B cell (primary cell): ENCODE data around the gene MYMX. TPM values are rescaled to one million over a fixed set of nuclear protein-coding genes. Genes with fewer than 3 reads are reported as not detected.
A peak's percentile ranks its signal among the peaks of the same experiment; 100 is the strongest.

Experiments used
- ATAC-seq: fragments of 200-7000 bp; cut with Tn5 transposase; one replicate; pipeline ENCODE4 v1.10.0; 2021; ENCODE audit warnings: low read depth, mild to moderate bottlenecking, moderate number of reproducible peaks, moderate library complexity
- CTCF ChIA-PET: fragments of 350-600 bp; sonication (Branson Sonifier 250); formaldehyde crosslinking; loops from one replicate; lab custom pipeline; 2021; ENCODE audit warnings: antibody characterized with exemption, inconsistent platforms; lab: Charles Lee
- POLR2A ChIA-PET: fragments of 350-600 bp; sonication (Branson Sonifier 250); formaldehyde crosslinking; loops from one replicate; lab custom pipeline; 2021; ENCODE audit warnings: antibody characterized with exemption; lab: Charles Lee
- DNase-seq: peaks from one replicate; pipeline ENCODE4 v3.0.0; 2013
- H2AFZ ChIP-seq: 2 replicates; pipeline ENCODE4 v1.6.1; 2012; ENCODE audit warnings: mild to moderate bottlenecking, low read depth, low read length; ENCODE audit not compliant: insufficient read depth, poor library complexity, severe bottlenecking
- H3K27ac ChIP-seq, 2 donors: 1 replicate in 1 of 2; 2 replicates in 1 of 2; pipeline ENCODE4 v1.5.1; 2012 to 2013; ENCODE audit warnings: low read length in 2 of 2, mild to moderate bottlenecking in 2 of 2, moderate library complexity in 1 of 2
- H3K27me3 ChIP-seq, 4 experiments: fragments of 200-600 bp in 1 of 4; sonication (generic) in 1 of 4; replicated peaks in 1 of 4; 1 replicate in 2 of 4; 2 replicates in 2 of 4; pipeline versions ENCODE4 v1.6.1 to v1.7.0; 2013 to 2016; ENCODE audit warnings: low read length in 3 of 4, mild to moderate bottlenecking in 2 of 4, mixed read lengths in 1 of 4, moderate library complexity in 1 of 4; ENCODE audit not compliant: insufficient read depth in 4 of 4, control insufficient read depth in 3 of 4; ENCODE audit errors: control extremely low read depth in 1 of 4
- H3K36me3 ChIP-seq, 2 experiments: replicated peaks in 1 of 2; 1 replicate in 1 of 2; 2 replicates in 1 of 2; pipeline versions ENCODE4 v1.6.1 to v1.7.1; 2013; ENCODE audit warnings: low read length in 1 of 2; ENCODE audit not compliant: insufficient read depth in 2 of 2, control insufficient read depth in 1 of 2; ENCODE audit errors: control extremely low read depth in 1 of 2, extremely low read depth in 1 of 2
- H3K4me1 ChIP-seq, 2 donors: fragments of 200-600 bp in 1 of 2; sonication (generic) in 1 of 2; 1 replicate in 1 of 2; 2 replicates in 1 of 2; pipeline versions ENCODE4 v1.5.1 to v1.6.1; 2013 to 2017; ENCODE audit warnings: low read length in 2 of 2; ENCODE audit not compliant: control insufficient read depth in 2 of 2, insufficient read depth in 2 of 2
- H3K4me2 ChIP-seq: replicated peaks from 2 replicates; pipeline ENCODE3; 2012; ENCODE audit warnings: mild to moderate bottlenecking, low read depth, low read length; ENCODE audit not compliant: poor library complexity, severe bottlenecking
- H3K4me3 ChIP-seq, 5 experiments: fragments of 200-600 bp in 1 of 5; sonication (generic) in 1 of 5; 1 replicate in 3 of 5; 2 replicates in 2 of 5; pipeline versions ENCODE4 v1.5.1 to v1.7.0; 2011 to 2016; ENCODE audit warnings: low read length in 4 of 5, mild to moderate bottlenecking in 4 of 5, low read depth in 2 of 5, control low read depth in 1 of 5, moderate library complexity in 1 of 5; ENCODE audit not compliant: insufficient read depth in 1 of 5; ENCODE audit errors: control extremely low read depth in 1 of 5, extremely low read depth in 1 of 5
- H3K79me2 ChIP-seq: fragments of 200-600 bp; sonication (generic); one replicate; pipeline ENCODE4 v1.6.0; 2016; ENCODE audit warnings: low read length; ENCODE audit not compliant: control insufficient read depth, insufficient read depth
- H3K9ac ChIP-seq: fragments of 200-600 bp; sonication (generic); 2 replicates; pipeline ENCODE4 v1.6.1; 2017; ENCODE audit warnings: mild to moderate bottlenecking, low read length, moderate library complexity
- H3K9me3 ChIP-seq, 3 donors: one replicate each; pipeline versions ENCODE4 v1.6.1 to v1.7.1; 2013; ENCODE audit warnings: low read length in 2 of 3; ENCODE audit not compliant: control insufficient read depth in 2 of 3, insufficient read depth in 1 of 3; ENCODE audit errors: control extremely low read depth in 1 of 3
- H4K20me1 ChIP-seq: 2 replicates; pipeline ENCODE4 v1.6.0; 2012; ENCODE audit warnings: mild to moderate bottlenecking, low read length; ENCODE audit not compliant: insufficient read depth, control insufficient read depth, poor library complexity, severe bottlenecking
- H3K27ac Mint-ChIP-seq: one replicate; pipeline ENCODE4 v1.8.0; 2021; ENCODE audit warnings: mixed read lengths
- H3K27me3 Mint-ChIP-seq: one replicate; pipeline ENCODE4 v1.8.0; 2021; ENCODE audit warnings: mixed read lengths
- H3K4me1 Mint-ChIP-seq: one replicate; pipeline ENCODE4 v1.8.0; 2021; ENCODE audit warnings: mixed read lengths
- H3K4me3 Mint-ChIP-seq: one replicate; pipeline ENCODE4 v1.8.0; 2021; ENCODE audit warnings: mixed read lengths
- H3K9me3 Mint-ChIP-seq: one replicate; pipeline ENCODE4 v1.8.0; 2022; ENCODE audit warnings: mixed read lengths; ENCODE audit not compliant: insufficient read depth
- EZH2 ChIP-seq: IDR thresholded peaks from 2 replicates; pipeline ENCODE4 v1.6.1; 2012; ENCODE audit warnings: borderline replicate concordance, low read depth, mild to moderate bottlenecking, moderate library complexity, low read length; ENCODE audit not compliant: insufficient read depth, poor library complexity, severe bottlenecking
- WGBS: methylation state at CpG from one replicate; pipeline ENCODE4 v1.1.5; 2013; ENCODE audit warnings: missing lambda C conversion rate; ENCODE audit not compliant: insufficient coverage; 5-methylcytosine and 5-hydroxymethylcytosine counted together
- intact Hi-C: fragments of 100-400 bp; cut with micrococcal nuclease; formaldehyde crosslinking; loops from one replicate; pipeline ENCODE4 v1.10.0; 2022
- polyA plus RNA-seq: library from polyadenylated mRNA; depleted of rRNA; stranded (reverse); fragments of >200 nt; gene quantifications from 2 replicates; pipeline ENCODE4 v1.2.3, GENCODE V29; 2012
- total RNA-seq, 2 donors: library from RNA; stranded (reverse); fragments of 120-200 nt in 1 of 2; gene quantifications; 1 replicate in 1 of 2; 2 replicates in 1 of 2; pipeline versions ENCODE4 v1.2.3 to v1.2.4, GENCODE V29; 2013 to 2022
- TF ChIP-seq, protein P1 (sequence below): fragments of 200-600 bp; IDR thresholded peaks from one replicate; pipeline ENCODE4 v1.8.0; 2022; ENCODE audit warnings: antibody characterized with exemption, mild to moderate bottlenecking

Gene MYMX
- total and polyA plus RNA-seq, 2 donors (not counting 1 experiment from before 2014, with no cell fraction given): not detected

GRCh38 chr6:44255871-44256774, 39.4 kb downstream of the MYMX start:
- Mint-ChIP-seq H3K27ac (peak overlapping the region; percentile 94), H3K27me3 (no peaks in the 10 kb centered on the region), H3K4me3 (peak overlapping the region; percentile 87), H3K4me1 (peaks cover 85% of the 10 kb centered on the region), H3K9me3 (no peaks in the 10 kb centered on the region)
- H4K20me1 ChIP-seq: peaks cover 49% of the 10 kb centered on the region
- DNase-seq (peak; percentile 52), ATAC-seq (no peak)
- ChIA-PET CTCF (interaction anchor here (0.7 to 5.0 kb wide), 13 partner anchors 9 to 159 kb away, joined by 3 to 68 read pairs (median 6); partner anchors contain the start of genes AARS2, HSP90AB1 and NFKBIE), POLR2A (interaction anchor here (0.6 to 4.3 kb wide), 8 partner anchors 8 to 1202 kb away, joined by 3 to 87 read pairs (median 5); partner anchors contain the start of genes HSP90AB1 and SLC29A1)
- peak overlapping the region; percentile 96 for H3K9ac ChIP-seq
- peak overlapping the region; percentile 67 for H2AFZ ChIP-seq
- peaks cover 46 to 70% of the 10 kb centered on the region in 2 donors for H3K4me1 ChIP-seq
- peak overlapping the region; percentile 74 to 98 for H3K27ac ChIP-seq
- H3K36me3 ChIP-seq: peaks cover 4 to 74% of the 10 kb centered on the region in 2 experiments
- intact Hi-C loops: loop anchor here (5.0 kb wide), 1 partner anchor 629 kb away; the partner anchor contains the start of gene GTPBP2
- WGBS: 23% methylated on average over 13 of the region's 15 CpGs
- no peak for TF ChIP-seq EZH2
- TF ChIP-seq, protein P1, sequence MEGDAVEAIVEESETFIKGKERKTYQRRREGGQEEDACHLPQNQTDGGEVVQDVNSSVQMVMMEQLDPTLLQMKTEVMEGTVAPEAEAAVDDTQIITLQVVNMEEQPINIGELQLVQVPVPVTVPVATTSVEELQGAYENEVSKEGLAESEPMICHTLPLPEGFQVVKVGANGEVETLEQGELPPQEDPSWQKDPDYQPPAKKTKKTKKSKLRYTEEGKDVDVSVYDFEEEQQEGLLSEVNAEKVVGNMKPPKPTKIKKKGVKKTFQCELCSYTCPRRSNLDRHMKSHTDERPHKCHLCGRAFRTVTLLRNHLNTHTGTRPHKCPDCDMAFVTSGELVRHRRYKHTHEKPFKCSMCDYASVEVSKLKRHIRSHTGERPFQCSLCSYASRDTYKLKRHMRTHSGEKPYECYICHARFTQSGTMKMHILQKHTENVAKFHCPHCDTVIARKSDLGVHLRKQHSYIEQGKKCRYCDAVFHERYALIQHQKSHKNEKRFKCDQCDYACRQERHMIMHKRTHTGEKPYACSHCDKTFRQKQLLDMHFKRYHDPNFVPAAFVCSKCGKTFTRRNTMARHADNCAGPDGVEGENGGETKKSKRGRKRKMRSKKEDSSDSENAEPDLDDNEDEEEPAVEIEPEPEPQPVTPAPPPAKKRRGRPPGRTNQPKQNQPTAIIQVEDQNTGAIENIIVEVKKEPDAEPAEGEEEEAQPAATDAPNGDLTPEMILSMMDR: no peak
- no peaks in the 10 kb centered on the region for H3K27me3 ChIP-seq
- no peaks in the 10 kb centered on the region for H3K9me3 ChIP-seq
- peaks cover 21% of the 10 kb centered on the region for H3K79me2 ChIP-seq
- peak overlapping the region; percentile 97 for H3K4me2 ChIP-seq
- H3K4me3 ChIP-seq: peak overlapping the region; percentile 9 to 93 (median 90)
